ENCODE results near the gene EDNRB. TPM values are rescaled to one million over a fixed set of nuclear protein-coding genes. Genes with fewer than 3 reads are reported as not detected.
A peak's percentile ranks its signal among the peaks of the same experiment; 100 is the strongest.

The EDNRB gene
- 10 to 100 TPM; 16.2 to 56.4 (median 51.9) TPM for total RNA-seq

GRCh38 chr13:77918391-77919245 lies at the start of gene EDNRB:
Gene EDNRB (minus strand): TSS chr13:77918831. CDS start chr13:77918573, 258 bp downstream.
- intact Hi-C loops (cut with DNase I) = no loop called here
- Histone ChIP-seq H3K36me3 (no peaks in the 10 kb centered on the region), H3K4me3 (peak within 1 kb of the TSS; percentile 60 to 67 (median 62)), H3K27me3 (peaks cover 0 to 22% (median 5%) of the 10 kb centered on the region in 4 donors), H3K9me3 (no peaks in the 10 kb centered on the region), H3K27ac (replicated peaks in 1 of 4) (peak within 1 kb of the TSS; percentile 58 to 77 (median 66)), H3K4me1 (peaks cover 0 to 26% (median 24%) of the 10 kb centered on the region in 4 donors)
- TF ChIP-seq CTCF (IDR thresholded peaks at IDR 0.05) (peak in 1 of 3 experiments; percentile 31), POLR2AphosphoS5 (IDR thresholded peaks at IDR 0.05) (peak; percentile 36 to 64), POLR2A (IDR thresholded peaks at IDR 0.05; ENCODE audit: low read depth) (no peak), EP300 (IDR thresholded peaks at IDR 0.05) (peak; percentile 4)
- DNase-seq (ENCODE audit: extremely low spot score) = no peak
- WGBS = under 1% methylated on average over 46 of the region's 60 CpGs

- WGBS = 77% methylated on average over 2 of the region's 2 CpGs
- H3K4me3 ChIP-seq = no peak overlapping the region
- intact Hi-C loops (cut with DNase I) = no loop called here
- no peaks in the 10 kb centered on the region for H3K27me3 ChIP-seq
- TF ChIP-seq POLR2A (IDR thresholded peaks at IDR 0.05; ENCODE audit: low read depth) (no peak), POLR2AphosphoS5 (IDR thresholded peaks at IDR 0.05) (no peak), EP300 (IDR thresholded peaks at IDR 0.05) (no peak), CTCF (IDR thresholded peaks at IDR 0.05) (no peak)
- no peaks in the 10 kb centered on the region for H3K9me3 ChIP-seq
- no peaks in the 10 kb centered on the region for H3K36me3 ChIP-seq
- H3K4me1 ChIP-seq = no peaks in the 10 kb centered on the region
- DNase-seq (ENCODE audit: extremely low spot score) = no peak
- H3K27ac ChIP-seq (replicated peaks in 1 of 4) = no peak overlapping the region
Observed at GRCh38 chr13:77966671-77967070, 48.0 kb upstream of the EDNRB start.

- Histone ChIP-seq H3K9me3 (no peaks in the 10 kb centered on the region), H3K27me3 (peaks cover 0 to 4% (median 0%) of the 10 kb centered on the region in 4 donors), H3K36me3 (no peaks in the 10 kb centered on the region), H3K4me1 (no peaks in the 10 kb centered on the region), H3K4me3 (no peak overlapping the region), H3K27ac (replicated peaks in 1 of 4) (no peak overlapping the region)
- intact Hi-C loops (cut with DNase I) = no loop called here
- DNase-seq (ENCODE audit: extremely low spot score) = no peak
- 80% methylated on average over 1 of the region's 1 CpG for WGBS
- TF ChIP-seq CTCF (IDR thresholded peaks at IDR 0.05) = no peak
- TF ChIP-seq POLR2A (IDR thresholded peaks at IDR 0.05; ENCODE audit: low read depth) = no peak
- TF ChIP-seq EP300 (IDR thresholded peaks at IDR 0.05) = no peak
Observed at GRCh38 chr13:77952737-77953136, 34.1 kb upstream of the EDNRB start.

- no peak for DNase-seq (ENCODE audit: extremely low spot score)
- intact Hi-C loops (cut with DNase I) = no loop called here
- Histone ChIP-seq H3K36me3 (no peaks in the 10 kb centered on the region), H3K27ac (replicated peaks in 1 of 4) (no peak overlapping the region), H3K27me3 (peaks cover 0 to 4% (median 0%) of the 10 kb centered on the region in 4 donors), H3K9me3 (no peaks in the 10 kb centered on the region), H3K4me1 (no peaks in the 10 kb centered on the region), H3K4me3 (no peak overlapping the region)
- TF ChIP-seq CTCF (IDR thresholded peaks at IDR 0.05) (no peak), POLR2A (IDR thresholded peaks at IDR 0.05; ENCODE audit: low read depth) (no peak), POLR2AphosphoS5 (IDR thresholded peaks at IDR 0.05) (no peak), EP300 (IDR thresholded peaks at IDR 0.05) (no peak)
Observed at GRCh38 chr13:77952276-77952675, 33.6 kb upstream of the EDNRB start.

Data from esophagus muscularis mucosa (tissue), 4 donors.